Loucy (cell line): ENCODE results near the gene IL1RAPL2.

Source experiments
- EZH2phosphoT487 ChIP-seq: fragments of 200-600 bp; IDR thresholded peaks from 2 replicates; pipeline ENCODE4 v1.6.1; 2018; ENCODE audit warnings: antibody characterized with exemption, mild to moderate bottlenecking, moderate library complexity, borderline replicate concordance
- TF ChIP-seq, protein P1 (sequence below): fragments of 200-600 bp; sonication (generic); conservative IDR thresholded peaks from 2 replicates; pipeline ENCODE4 v1.5.1; 2014; ENCODE audit warnings: mild to moderate bottlenecking, antibody characterized with exemption, low read length

GRCh38 chrX:105120463-105120862, 554.5 kb downstream of the IL1RAPL2 start:
- TF ChIP-seq, protein P1, sequence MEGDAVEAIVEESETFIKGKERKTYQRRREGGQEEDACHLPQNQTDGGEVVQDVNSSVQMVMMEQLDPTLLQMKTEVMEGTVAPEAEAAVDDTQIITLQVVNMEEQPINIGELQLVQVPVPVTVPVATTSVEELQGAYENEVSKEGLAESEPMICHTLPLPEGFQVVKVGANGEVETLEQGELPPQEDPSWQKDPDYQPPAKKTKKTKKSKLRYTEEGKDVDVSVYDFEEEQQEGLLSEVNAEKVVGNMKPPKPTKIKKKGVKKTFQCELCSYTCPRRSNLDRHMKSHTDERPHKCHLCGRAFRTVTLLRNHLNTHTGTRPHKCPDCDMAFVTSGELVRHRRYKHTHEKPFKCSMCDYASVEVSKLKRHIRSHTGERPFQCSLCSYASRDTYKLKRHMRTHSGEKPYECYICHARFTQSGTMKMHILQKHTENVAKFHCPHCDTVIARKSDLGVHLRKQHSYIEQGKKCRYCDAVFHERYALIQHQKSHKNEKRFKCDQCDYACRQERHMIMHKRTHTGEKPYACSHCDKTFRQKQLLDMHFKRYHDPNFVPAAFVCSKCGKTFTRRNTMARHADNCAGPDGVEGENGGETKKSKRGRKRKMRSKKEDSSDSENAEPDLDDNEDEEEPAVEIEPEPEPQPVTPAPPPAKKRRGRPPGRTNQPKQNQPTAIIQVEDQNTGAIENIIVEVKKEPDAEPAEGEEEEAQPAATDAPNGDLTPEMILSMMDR, result no peak
- no peak for TF ChIP-seq EZH2phosphoT487
